Posterior vena cava (tissue), 2 donors: Measurements from ENCODE around the gene PRKAR1B. TPM values are rescaled to one million over a fixed set of nuclear protein-coding genes. Genes with fewer than 3 reads are reported as not detected.

Experiments used
- DNase-seq: peaks from one replicate; pipeline ENCODE4 v3.0.0-alpha.2; 2020; ENCODE audit warnings: low spot score
- intact Hi-C, 2 donors: fragments of 100-400 bp; cut with DNase I; formaldehyde crosslinking; loops; one replicate each; pipeline versions ENCODE4 v1.14.1 to v1.14.2; 2022 to 2023
- total RNA-seq, 2 donors: library from RNA; stranded (reverse); fragmentation: NEBNext Ultra II Directional; extraction: Animal tissue kit (Norgen Biotek cat#: 25700); gene quantifications; one replicate each; pipeline ENCODE4 v1.2.1, GENCODE V29; 2021
- donor health status: DM: yes; HTN: yes; CAD: no.
- donor health status: DM: yes; HTN: yes; CAD: no.

PRKAR1B gene
- total RNA-seq, 2 donors from 2014 or later = 10.1 TPM

GRCh38 chr7:534075-534474, 193.0 kb downstream of the PRKAR1B start:
- DNase-seq = no peak
- intact Hi-C loops = no loop called here

GRCh38 chr7:533266-533665, 193.8 kb downstream of the PRKAR1B start:
- intact Hi-C loops = no loop called here
- DNase-seq = no peak

GRCh38 chr7:532379-533143, 194.5 kb downstream of the PRKAR1B start:
- intact Hi-C loops = no loop called here
- no peak for DNase-seq

GRCh38 chr7:531777-532176, 195.3 kb downstream of the PRKAR1B start:
- no peak for DNase-seq
- intact Hi-C loops = no loop called here

GRCh38 chr7:528451-528850, 198.6 kb downstream of the PRKAR1B start:
- no peak for DNase-seq
- intact Hi-C loops = no loop called here

- intact Hi-C loops = no loop called here
- no peak for DNase-seq
Observed at GRCh38 chr7:527723-528122, 199.4 kb downstream of the PRKAR1B start.

GRCh38 chr7:526460-527034, 200.5 kb downstream of the PRKAR1B start:
- no peak for DNase-seq
- intact Hi-C loops = no loop called here

- intact Hi-C loops = no loop called here
- no peak for DNase-seq
Observed at GRCh38 chr7:525740-526139, 201.3 kb downstream of the PRKAR1B start.

GRCh38 chr7:524800-525199, 202.3 kb downstream of the PRKAR1B start:
- DNase-seq = no peak
- intact Hi-C loops = no loop called here

GRCh38 chr7:523347-524336, 203.4 kb downstream of the PRKAR1B start:
- no peak for DNase-seq
- intact Hi-C loops = no loop called here

- intact Hi-C loops = no loop called here
- no peak for DNase-seq
Observed at GRCh38 chr7:522951-523314, 204.1 kb downstream of the PRKAR1B start.

- intact Hi-C loops = no loop called here
- DNase-seq = no peak
Observed at GRCh38 chr7:522071-522950, 204.8 kb downstream of the PRKAR1B start.

GRCh38 chr7:521221-522070, 205.6 kb downstream of the PRKAR1B start:
- DNase-seq = peak; percentile 94
- intact Hi-C loops = loop anchor here in 1 of 2 donors (1.0 kb wide), 2 partner anchors 45 to 256 kb away; no protein-coding TSS in a partner anchor

GRCh38 chr7:520503-521161, 206.4 kb downstream of the PRKAR1B start:
- intact Hi-C loops = loop anchor here in 1 of 2 donors (1.0 kb wide), 2 partner anchors 46 to 257 kb away; no protein-coding TSS in a partner anchor
- DNase-seq = no peak

GRCh38 chr7:519484-520390, 207.3 kb downstream of the PRKAR1B start, which contains the start of gene PDGFA:
Gene PDGFA, minus strand, starts transcription at chr7:519846. Its CDS starts 845 bp downstream, at chr7:519001.
- no peak for DNase-seq
- intact Hi-C loops = loop anchor here in 1 of 2 donors (5.0 to 10.0 kb wide), 2 partner anchors 145 to 253 kb away; no protein-coding TSS in a partner anchor
